GM23338 (cell line): ENCODE data around the gene CLTRN. TPM values are rescaled to one million over a fixed set of nuclear protein-coding genes. Genes with fewer than 3 reads are reported as not detected.

Experiments
- ATAC-seq: fragments of 200-7000 bp; cut with Tn5 transposase; 3 replicates; pipeline ENCODE4 v1.9.1; 2020
- DNase-seq: peaks from one replicate; pipeline ENCODE4 v3.0.0-alpha.2; 2015; ENCODE audit warnings: low spot score
- H2AFZ ChIP-seq: fragments of 200-600 bp; sonication (generic); 2 replicates; pipeline ENCODE4 v1.8.0; 2016; ENCODE audit warnings: antibody characterized with exemption, mild to moderate bottlenecking, moderate library complexity
- H3F3A ChIP-seq: fragments of 200-600 bp; sonication (generic); replicated peaks from 2 replicates; pipeline ENCODE4 v1.8.0; 2017; ENCODE audit warnings: antibody characterized with exemption, mixed run types, low read depth
- H3K27ac ChIP-seq: fragments of 200-600 bp; sonication (generic); 2 replicates; pipeline ENCODE4 v1.6.1; 2016; ENCODE audit warnings: low read depth
- H3K27me3 ChIP-seq: fragments of 200-600 bp; sonication (generic); 2 replicates; pipeline ENCODE4 v1.8.0; 2016; ENCODE audit warnings: mild to moderate bottlenecking, mixed run types, moderate library complexity; ENCODE audit not compliant: insufficient read depth
- H3K36me3 ChIP-seq: fragments of 200-600 bp; sonication (generic); 2 replicates; pipeline ENCODE4 v1.8.0; 2016; ENCODE audit warnings: mild to moderate bottlenecking; ENCODE audit not compliant: insufficient read depth
- H3K4me1 ChIP-seq: fragments of 200-600 bp; sonication (generic); 2 replicates; pipeline ENCODE4 v1.8.0; 2016; ENCODE audit warnings: mild to moderate bottlenecking, moderate library complexity; ENCODE audit not compliant: insufficient read depth
- H3K4me2 ChIP-seq: fragments of 200-600 bp; sonication (generic); 2 replicates; pipeline ENCODE4 v1.7.1; 2017; ENCODE audit warnings: mixed run types
- H3K4me3 ChIP-seq: fragments of 200-600 bp; sonication (generic); 2 replicates; pipeline ENCODE4 v1.6.1; 2016; ENCODE audit warnings: mixed run types
- H3K79me2 ChIP-seq: fragments of 200-600 bp; sonication (generic); replicated peaks from 2 replicates; pipeline ENCODE4 v1.8.0; 2017; ENCODE audit warnings: mild to moderate bottlenecking; ENCODE audit not compliant: insufficient read depth
- H3K9me2 ChIP-seq: fragments of 200-600 bp; sonication (generic); 2 replicates; pipeline ENCODE4 v1.8.0; 2017; ENCODE audit not compliant: insufficient read depth
- H4K20me1 ChIP-seq: fragments of 200-600 bp; sonication (generic); replicated peaks from 2 replicates; pipeline ENCODE4 v1.8.0; 2017; ENCODE audit warnings: mild to moderate bottlenecking; ENCODE audit not compliant: insufficient read depth
- H3K27ac Mint-ChIP-seq: 2 replicates; pipeline ENCODE4 v1.8.0; 2020; ENCODE audit warnings: inconsistent platforms, mild to moderate bottlenecking, moderate library complexity, mixed read lengths
- H3K27me3 Mint-ChIP-seq: 3 replicates; pipeline ENCODE4 v1.8.0; 2022; ENCODE audit warnings: low read depth, mild to moderate bottlenecking, moderate library complexity, mixed read lengths, inconsistent platforms; ENCODE audit not compliant: insufficient read depth, poor library complexity
- H3K36me3 Mint-ChIP-seq: 3 replicates; pipeline ENCODE4 v1.8.0; 2021; ENCODE audit warnings: low read depth, mild to moderate bottlenecking, inconsistent platforms, moderate library complexity, mixed read lengths
- H3K4me1 Mint-ChIP-seq: 3 replicates; pipeline ENCODE4 v1.8.0; 2020; ENCODE audit warnings: mild to moderate bottlenecking, inconsistent platforms, mixed read lengths
- H3K4me3 Mint-ChIP-seq: 3 replicates; pipeline ENCODE4 v1.8.0; 2021; ENCODE audit warnings: moderate library complexity, mild to moderate bottlenecking, inconsistent platforms, mixed read lengths
- H3K9me3 Mint-ChIP-seq: 3 replicates; pipeline ENCODE4 v1.8.0; 2020; ENCODE audit warnings: moderate library complexity, mild to moderate bottlenecking, inconsistent platforms, mixed read lengths
- CREB1 ChIP-seq: fragments of 250-450 bp; sonication (Bioruptor Pico); IDR thresholded peaks from 2 replicates; pipeline ENCODE4 v1.5.0; 2020; ENCODE audit warnings: low read depth, mild to moderate bottlenecking, moderate library complexity
- CTCF ChIP-seq, 2 experiments: fragments of 200-600 bp in 1 of 2; sonication (generic) in 1 of 2; conservative IDR thresholded peaks; 2 replicates each; pipeline versions ENCODE4 v1.5.1 to v1.6.1; 2016 to 2017; ENCODE audit warnings: antibody characterized with exemption in 2 of 2, low read depth in 2 of 2, mild to moderate bottlenecking in 2 of 2, moderate library complexity in 1 of 2
- EZH2 ChIP-seq: fragments of 200-600 bp; sonication (generic); IDR thresholded peaks from one replicate; pipeline ENCODE4 v1.8.0; 2017; ENCODE audit warnings: antibody characterized with exemption, mild to moderate bottlenecking, low read depth; ENCODE audit not compliant: unreplicated experiment
- POLR2AphosphoS5 ChIP-seq: IDR thresholded peaks from 2 replicates; pipeline ENCODE4 v1.6.1; 2016; ENCODE audit warnings: antibody characterized with exemption, low read depth
- ZNF114 ChIP-seq: fragments of 250-450 bp; sonication (Bioruptor Pico); IDR thresholded peaks from 2 replicates; pipeline ENCODE4 v1.5.0; 2020; ENCODE audit warnings: mild to moderate bottlenecking, moderate library complexity
- polyA plus RNA-seq: library from polyadenylated mRNA; unstranded; fragments of >200 nt; fragmentation: Nextera tagmentation; extraction: Ambion mirVana; gene quantifications from 2 replicates; pipeline ENCODE4 v1.2.1, GENCODE V29; 2016
- total RNA-seq: library from RNA; depleted of rRNA; stranded (reverse); fragments of >200 nt; shearing (Covaris generic); gene quantifications from 2 replicates; pipeline ENCODE4 v1.2.3, GENCODE V29; 2014

CLTRN gene
- total and polyA plus RNA-seq, 2 experiments from 2014 or later: 1.7 to 2.7 TPM

GRCh38 chrX:15676886-15677285 is 12.3 kb upstream of the CLTRN start:
- H3K27me3 ChIP-seq: no peaks in the 10 kb centered on the region
- peaks cover 8% of the 10 kb centered on the region for H3K36me3 Mint-ChIP-seq
- no peaks in the 10 kb centered on the region for H3K4me1 ChIP-seq
- no peak for TF ChIP-seq ZNF114
- H3K9me2 ChIP-seq: no peaks in the 10 kb centered on the region
- H3K4me2 ChIP-seq: peak overlapping the region; percentile 88
- H3K27ac Mint-ChIP-seq: no peak overlapping the region
- ATAC-seq (no peak), DNase-seq (no peak)
- H3K4me1 Mint-ChIP-seq: peaks cover 10% of the 10 kb centered on the region; the same call in 2 of the 3 replicates
- no peaks in the 10 kb centered on the region for H3K27me3 Mint-ChIP-seq
- H4K20me1 ChIP-seq: no peaks in the 10 kb centered on the region
- peaks cover 45% of the 10 kb centered on the region for H3K79me2 ChIP-seq
- H3F3A ChIP-seq: no peaks in the 10 kb centered on the region
- H3K4me3 ChIP-seq: peak overlapping the region; percentile 86
- no peak overlapping the region for H3K4me3 Mint-ChIP-seq
- no peaks in the 10 kb centered on the region for H3K9me3 Mint-ChIP-seq
- H3K36me3 ChIP-seq: no peaks in the 10 kb centered on the region
- no peak overlapping the region for H3K27ac ChIP-seq
- H2AFZ ChIP-seq: no peak overlapping the region

GRCh38 chrX:15675490-15675921 is 10.9 kb upstream of the CLTRN start:
- peaks cover 15% of the 10 kb centered on the region; the same call in 2 of the 3 replicates for H3K4me1 Mint-ChIP-seq
- no peak overlapping the region; the same call in 1 of the 2 replicates for H2AFZ ChIP-seq

GRCh38 chrX:15674841-15675489 is 10.4 kb upstream of the CLTRN start:
- Mint-ChIP-seq H3K36me3 (peaks cover 5% of the 10 kb centered on the region), H3K4me1 (peaks cover 13% of the 10 kb centered on the region; the same call in 2 of the 3 replicates), H3K9me3 (no peaks in the 10 kb centered on the region), H3K4me3 (no peak overlapping the region), H3K27ac (no peak overlapping the region), H3K27me3 (no peaks in the 10 kb centered on the region)
- peaks cover 40% of the 10 kb centered on the region for H3K79me2 ChIP-seq
- peak overlapping the region; percentile 96 for H2AFZ ChIP-seq
- DNase-seq (peak; percentile 89), ATAC-seq (peak; percentile 80)
- peak overlapping the region; percentile 95 for H3K27ac ChIP-seq
- H3K4me1 ChIP-seq: no peaks in the 10 kb centered on the region
- no peaks in the 10 kb centered on the region for H3K27me3 ChIP-seq
- H3K4me3 ChIP-seq: peak overlapping the region; percentile 86
- H3K36me3 ChIP-seq: no peaks in the 10 kb centered on the region
- no peaks in the 10 kb centered on the region for H3K9me2 ChIP-seq
- peak overlapping the region; percentile 88 for H3K4me2 ChIP-seq
- no peaks in the 10 kb centered on the region for H3F3A ChIP-seq
- H4K20me1 ChIP-seq: no peaks in the 10 kb centered on the region
- TF ChIP-seq POLR2AphosphoS5 (peak; percentile 55), EZH2 (no peak), CREB1 (peak; percentile 84)

More at GRCh38 chrX:15675490-15675921, 10.9 kb upstream of the CLTRN start:
- Mint-ChIP-seq H3K27me3 (no peaks in the 10 kb centered on the region), H3K4me3 (no peak overlapping the region), H3K36me3 (peaks cover 7% of the 10 kb centered on the region), H3K27ac (no peak overlapping the region), H3K9me3 (no peaks in the 10 kb centered on the region)
- TF ChIP-seq POLR2AphosphoS5 (peak; percentile 7; the same call in 1 of the 2 replicates), CREB1 (peak; percentile 50; the same call in 1 of the 2 replicates), CTCF (conservative IDR thresholded peaks at IDR 0.05; ENCODE audit: low read depth in 2 of 2) (no peak)
- DNase-seq (peak; percentile 80), ATAC-seq (peak; percentile 74)
- peaks cover 45% of the 10 kb centered on the region for H3K79me2 ChIP-seq
- no peaks in the 10 kb centered on the region for H3K36me3 ChIP-seq
- H3K4me2 ChIP-seq: peak overlapping the region; percentile 88
- peak overlapping the region; percentile 95 for H3K27ac ChIP-seq
- no peaks in the 10 kb centered on the region for H3F3A ChIP-seq
- no peaks in the 10 kb centered on the region for H4K20me1 ChIP-seq
- H3K27me3 ChIP-seq: no peaks in the 10 kb centered on the region
- no peaks in the 10 kb centered on the region for H3K4me1 ChIP-seq
- H3K4me3 ChIP-seq: peak overlapping the region; percentile 86
- no peaks in the 10 kb centered on the region for H3K9me2 ChIP-seq
